ENCODE results near the gene ZNF445.

GRCh38 chr3:44416031-44417030, 61.1 kb downstream of the ZNF445 start:
- TF ChIP-seq, protein P1, sequence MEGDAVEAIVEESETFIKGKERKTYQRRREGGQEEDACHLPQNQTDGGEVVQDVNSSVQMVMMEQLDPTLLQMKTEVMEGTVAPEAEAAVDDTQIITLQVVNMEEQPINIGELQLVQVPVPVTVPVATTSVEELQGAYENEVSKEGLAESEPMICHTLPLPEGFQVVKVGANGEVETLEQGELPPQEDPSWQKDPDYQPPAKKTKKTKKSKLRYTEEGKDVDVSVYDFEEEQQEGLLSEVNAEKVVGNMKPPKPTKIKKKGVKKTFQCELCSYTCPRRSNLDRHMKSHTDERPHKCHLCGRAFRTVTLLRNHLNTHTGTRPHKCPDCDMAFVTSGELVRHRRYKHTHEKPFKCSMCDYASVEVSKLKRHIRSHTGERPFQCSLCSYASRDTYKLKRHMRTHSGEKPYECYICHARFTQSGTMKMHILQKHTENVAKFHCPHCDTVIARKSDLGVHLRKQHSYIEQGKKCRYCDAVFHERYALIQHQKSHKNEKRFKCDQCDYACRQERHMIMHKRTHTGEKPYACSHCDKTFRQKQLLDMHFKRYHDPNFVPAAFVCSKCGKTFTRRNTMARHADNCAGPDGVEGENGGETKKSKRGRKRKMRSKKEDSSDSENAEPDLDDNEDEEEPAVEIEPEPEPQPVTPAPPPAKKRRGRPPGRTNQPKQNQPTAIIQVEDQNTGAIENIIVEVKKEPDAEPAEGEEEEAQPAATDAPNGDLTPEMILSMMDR (IDR thresholded peaks at IDR 0.05) = no peak
- TF ChIP-seq POLR2A (IDR thresholded peaks at IDR 0.05) = no peak

Measured in thyroid gland (tissue), 4 donors.